Gastroesophageal sphincter (tissue), 4 donors: ENCODE measurements around the gene SPTLC3. TPM values are rescaled to one million over a fixed set of nuclear protein-coding genes. Genes with fewer than 3 reads are reported as not detected.

Source experiments
- ATAC-seq: fragments of 150-250 bp; one replicate; pipeline ENCODE4 v1.9.1; 2016; ENCODE audit warnings: mild to moderate bottlenecking, moderate library complexity
- H3K27ac ChIP-seq, 4 donors: fragments of 200-600 bp; sonication (generic) in 3 of 4; 1 replicate in 3 of 4; 2 replicates in 1 of 4; pipeline ENCODE4 v1.5.1; 2016 to 2019
- H3K27me3 ChIP-seq: fragments of 200-600 bp; sonication (generic); one replicate; pipeline ENCODE4 v1.5.1; 2019
- H3K36me3 ChIP-seq, 2 donors: fragments of 200-600 bp; sonication (generic); one replicate each; pipeline ENCODE4 v1.5.1; 2019; ENCODE audit warnings: control low read depth in 1 of 2
- H3K4me1 ChIP-seq, 3 donors: fragments of 200-600 bp; sonication (generic); 1 replicate in 2 of 3; 2 replicates in 1 of 3; pipeline ENCODE4 v1.5.1; 2016 to 2019; ENCODE audit warnings: control low read depth in 2 of 3
- H3K4me3 ChIP-seq, 2 donors: fragments of 200-600 bp; sonication (generic); one replicate each; pipeline ENCODE4 v1.5.1; 2019; ENCODE audit warnings: mild to moderate bottlenecking in 1 of 2, moderate library complexity in 1 of 2
- H3K9me3 ChIP-seq, 3 donors: fragments of 200-600 bp; sonication (generic); one replicate each; pipeline ENCODE4 v1.5.1; 2017 to 2019; ENCODE audit warnings: control low read depth in 2 of 3
- EP300 ChIP-seq: sonication (generic); formaldehyde crosslinking; IDR thresholded peaks from one replicate; pipeline ENCODE4 v1.6.1; 2017; ENCODE audit warnings: antibody characterized with exemption, mild to moderate bottlenecking
- POLR2A ChIP-seq, 2 donors: fragments of 450-650 bp; IDR thresholded peaks; one replicate each; pipeline ENCODE4 v1.6.1; 2017; ENCODE audit warnings: antibody characterized with exemption in 2 of 2, mild to moderate bottlenecking in 2 of 2, moderate library complexity in 1 of 2
- POLR2AphosphoS5 ChIP-seq: sonication (generic); formaldehyde crosslinking; IDR thresholded peaks from one replicate; pipeline ENCODE4 v1.6.1; 2017; ENCODE audit warnings: antibody characterized with exemption
- WGBS, 2 donors: methylation state at CpG; one replicate each; pipeline ENCODE4 v1.1.5; 2018; ENCODE audit warnings: low coverage in 1 of 2; 5-methylcytosine and 5-hydroxymethylcytosine counted together
- total RNA-seq, 4 donors: library from RNA; depleted of rRNA; stranded (reverse); fragments of >200 nt; gene quantifications; one replicate each; pipeline ENCODE4 v1.1.0, GENCODE V29; 2016
- TF ChIP-seq, protein P1 (sequence below), 4 experiments: fragments of 200-600 bp in 2 of 4; fragments of 450-650 bp in 2 of 4; sonication (generic) in 1 of 4; IDR thresholded peaks; one replicate each; pipeline ENCODE4 v1.5.1; 2017 to 2019; ENCODE audit warnings: antibody characterized with exemption in 4 of 4, mild to moderate bottlenecking in 2 of 4, moderate library complexity in 2 of 4

Gene SPTLC3
- total RNA-seq, 4 donors from 2014 or later, result 2.0 to 14.6 (median 5.3) TPM

DNA sequence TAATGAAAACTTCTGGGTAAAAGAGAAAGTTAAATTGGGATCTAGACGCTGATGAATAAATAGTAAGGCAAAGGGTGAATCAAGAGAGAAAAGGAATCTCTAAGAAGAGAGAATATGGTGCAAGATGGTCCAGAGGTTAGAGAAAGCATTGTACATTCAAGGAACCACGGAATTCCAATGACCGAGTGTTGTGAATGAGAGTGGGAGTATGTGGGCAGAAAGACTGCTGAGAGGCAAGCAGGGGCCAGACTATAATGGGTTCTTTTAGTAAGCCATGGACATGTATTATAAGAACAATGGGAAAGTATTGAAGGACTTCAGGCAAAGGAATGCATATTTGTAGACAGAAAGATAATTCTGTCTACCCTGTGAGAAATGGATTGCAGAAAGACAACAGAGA is 45.2 kb downstream of the SPTLC3 start:
- WGBS, 2 donors, result 57 to 67% methylated on average over 3 of the region's 3 CpGs
- Histone ChIP-seq H3K27me3 (no peaks in the 10 kb centered on the region), H3K4me3 (no peak overlapping the region), H3K36me3 (peaks cover 0 to 6% of the 10 kb centered on the region in 2 donors), H3K4me1 (no peaks in the 10 kb centered on the region), H3K9me3 (no peaks in the 10 kb centered on the region), H3K27ac (no peak overlapping the region)
- no peak for ATAC-seq
- no peak for TF ChIP-seq EP300
- TF ChIP-seq, protein P1, sequence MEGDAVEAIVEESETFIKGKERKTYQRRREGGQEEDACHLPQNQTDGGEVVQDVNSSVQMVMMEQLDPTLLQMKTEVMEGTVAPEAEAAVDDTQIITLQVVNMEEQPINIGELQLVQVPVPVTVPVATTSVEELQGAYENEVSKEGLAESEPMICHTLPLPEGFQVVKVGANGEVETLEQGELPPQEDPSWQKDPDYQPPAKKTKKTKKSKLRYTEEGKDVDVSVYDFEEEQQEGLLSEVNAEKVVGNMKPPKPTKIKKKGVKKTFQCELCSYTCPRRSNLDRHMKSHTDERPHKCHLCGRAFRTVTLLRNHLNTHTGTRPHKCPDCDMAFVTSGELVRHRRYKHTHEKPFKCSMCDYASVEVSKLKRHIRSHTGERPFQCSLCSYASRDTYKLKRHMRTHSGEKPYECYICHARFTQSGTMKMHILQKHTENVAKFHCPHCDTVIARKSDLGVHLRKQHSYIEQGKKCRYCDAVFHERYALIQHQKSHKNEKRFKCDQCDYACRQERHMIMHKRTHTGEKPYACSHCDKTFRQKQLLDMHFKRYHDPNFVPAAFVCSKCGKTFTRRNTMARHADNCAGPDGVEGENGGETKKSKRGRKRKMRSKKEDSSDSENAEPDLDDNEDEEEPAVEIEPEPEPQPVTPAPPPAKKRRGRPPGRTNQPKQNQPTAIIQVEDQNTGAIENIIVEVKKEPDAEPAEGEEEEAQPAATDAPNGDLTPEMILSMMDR (IDR thresholded peaks at IDR 0.05), result no peak
- no peak for TF ChIP-seq POLR2A (IDR thresholded peaks at IDR 0.05)
- no peak for TF ChIP-seq POLR2AphosphoS5

DNA sequence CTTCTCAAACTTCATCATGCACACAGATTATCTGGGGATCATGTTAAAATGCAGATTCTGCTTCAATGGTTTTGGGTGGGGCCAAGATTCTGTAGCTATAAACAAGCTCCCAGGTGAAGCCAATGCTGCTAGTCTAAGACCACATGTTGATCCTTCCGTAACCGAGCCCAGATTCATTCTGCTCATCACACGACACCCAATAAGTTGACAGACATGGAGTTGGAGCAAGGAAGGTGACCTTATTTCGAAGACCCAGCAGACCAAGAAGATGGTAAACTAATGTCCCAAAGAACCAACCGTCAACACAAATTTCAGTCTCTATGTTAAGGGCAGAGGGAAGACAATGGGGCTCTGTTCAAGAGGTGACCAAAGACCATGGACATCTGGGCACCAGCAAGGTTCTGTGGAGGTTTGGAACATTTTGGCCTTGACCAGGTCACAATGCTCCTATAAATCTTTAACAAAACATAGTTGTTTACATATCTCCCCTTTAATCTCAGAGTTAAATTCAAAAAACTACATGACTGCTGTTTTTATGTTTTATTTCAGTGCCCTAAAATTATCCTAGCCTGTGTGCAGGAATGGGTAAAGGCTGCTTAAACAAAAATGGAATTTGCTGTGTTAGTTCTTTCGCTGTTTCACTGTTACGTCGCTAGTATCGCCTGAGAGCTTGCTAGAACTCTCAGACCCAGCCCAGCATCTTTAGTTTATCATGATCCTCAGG is 50.1 kb downstream of the SPTLC3 start:
- no peaks in the 10 kb centered on the region for H3K27me3 ChIP-seq
- H3K4me1 ChIP-seq, result no peaks in the 10 kb centered on the region
- H3K36me3 ChIP-seq, result no peaks in the 10 kb centered on the region
- ATAC-seq, result no peak
- TF ChIP-seq POLR2A (IDR thresholded peaks at IDR 0.05) (no peak), POLR2AphosphoS5 (no peak), EP300 (no peak)
- TF ChIP-seq, protein P1 (IDR thresholded peaks at IDR 0.05), result no peak
- WGBS, 2 donors, result 87 to 92% methylated on average over 8 to 9 of the region's 9 CpGs
- H3K27ac ChIP-seq, result no peak overlapping the region
- H3K9me3 ChIP-seq, result no peaks in the 10 kb centered on the region
- no peak overlapping the region for H3K4me3 ChIP-seq

DNA sequence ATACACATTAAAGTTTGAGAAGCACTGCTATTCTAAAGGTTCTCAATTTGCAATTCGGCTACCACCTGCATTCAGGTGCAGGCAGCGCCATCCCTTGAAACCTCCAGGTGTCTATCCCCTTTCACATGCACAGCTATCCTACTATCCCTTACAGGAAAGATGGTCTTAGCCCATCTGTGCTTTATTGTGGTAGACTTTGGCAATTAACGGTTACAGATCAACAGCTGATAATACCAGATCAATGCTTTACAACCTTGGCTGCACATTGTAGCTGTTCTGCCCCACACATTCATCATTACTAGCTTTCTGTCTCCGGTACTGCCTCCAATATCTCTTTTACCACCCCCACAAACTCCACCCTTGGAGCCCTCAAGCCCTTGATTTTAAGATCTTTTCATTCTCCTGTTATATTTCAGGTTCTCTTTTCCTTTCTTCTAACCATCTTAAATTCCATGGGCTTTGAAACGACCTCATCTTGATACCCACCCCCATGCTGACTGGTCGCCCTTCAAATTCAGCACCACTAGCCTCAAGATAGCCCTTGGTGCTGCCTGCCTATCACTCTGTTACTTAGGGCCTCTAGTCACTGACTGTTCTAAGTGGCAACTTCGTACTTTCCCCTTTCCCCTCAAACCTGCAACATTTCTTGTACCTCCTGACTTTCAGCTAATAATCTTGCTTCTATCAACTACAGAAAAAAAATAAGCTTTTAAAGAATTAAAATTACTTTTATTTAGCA is 50.8 kb downstream of the SPTLC3 start:
- Histone ChIP-seq H3K27ac (no peak overlapping the region), H3K36me3 (no peaks in the 10 kb centered on the region), H3K9me3 (no peaks in the 10 kb centered on the region), H3K27me3 (no peaks in the 10 kb centered on the region), H3K4me3 (no peak overlapping the region), H3K4me1 (no peaks in the 10 kb centered on the region)
- WGBS, 2 donors, result 66 to 67% methylated on average over 7 of the region's 7 CpGs
- no peak for ATAC-seq
- TF ChIP-seq EP300, result no peak
- TF ChIP-seq POLR2A (IDR thresholded peaks at IDR 0.05), result no peak
- no peak for TF ChIP-seq POLR2AphosphoS5
- TF ChIP-seq, protein P1 (IDR thresholded peaks at IDR 0.05), result no peak

DNA sequence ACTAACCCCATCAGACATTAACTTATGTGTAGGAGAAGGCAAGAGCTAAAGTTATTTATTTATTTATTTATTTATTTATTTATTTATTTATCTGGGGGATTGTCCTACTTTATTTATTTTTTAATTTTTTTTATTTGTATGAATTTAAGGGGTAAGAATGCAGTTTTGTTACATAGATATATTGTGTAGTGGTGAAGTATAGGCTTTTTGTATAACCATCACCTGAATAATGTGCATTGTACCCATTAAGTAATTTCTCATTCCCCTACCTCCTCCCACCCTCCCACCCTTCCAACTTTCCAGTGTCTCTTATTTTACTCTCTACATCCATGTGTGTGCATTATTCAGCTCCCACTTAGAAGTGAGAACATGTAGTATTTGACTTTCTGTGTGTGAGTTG is 51.6 kb downstream of the SPTLC3 start:
- H3K4me1 ChIP-seq, result no peaks in the 10 kb centered on the region
- H3K36me3 ChIP-seq, result no peaks in the 10 kb centered on the region
- ATAC-seq, result no peak
- H3K27ac ChIP-seq, result no peak overlapping the region
- H3K9me3 ChIP-seq, result no peaks in the 10 kb centered on the region
- no peak for TF ChIP-seq POLR2A (IDR thresholded peaks at IDR 0.05)
- no peak for TF ChIP-seq POLR2AphosphoS5
- no peak for TF ChIP-seq EP300
- TF ChIP-seq, protein P1 (IDR thresholded peaks at IDR 0.05), result no peak
- H3K27me3 ChIP-seq, result no peaks in the 10 kb centered on the region
- no peak overlapping the region for H3K4me3 ChIP-seq

DNA sequence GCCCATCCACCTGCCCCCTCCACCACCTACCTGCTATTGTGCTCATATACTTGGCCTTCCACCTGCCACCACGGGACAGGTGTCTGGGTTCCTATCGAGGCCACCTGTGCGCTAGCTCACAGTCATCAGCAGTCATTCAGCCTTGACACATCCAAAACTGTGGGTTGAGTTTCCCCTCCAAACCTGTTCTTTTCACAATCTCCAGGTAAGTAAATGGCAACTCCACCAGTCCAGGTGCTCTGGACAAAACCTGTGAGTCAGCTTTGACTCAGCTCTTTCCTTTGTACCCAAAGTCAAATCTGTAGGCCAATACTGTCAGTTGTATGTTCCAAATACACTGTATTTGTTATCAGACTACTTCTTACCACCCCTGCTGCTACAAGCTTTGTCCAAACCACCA is 52.6 kb downstream of the SPTLC3 start:
- H3K36me3 ChIP-seq, result no peaks in the 10 kb centered on the region
- no peaks in the 10 kb centered on the region for H3K27me3 ChIP-seq
- H3K4me1 ChIP-seq, result no peaks in the 10 kb centered on the region
- no peak overlapping the region for H3K4me3 ChIP-seq
- no peak overlapping the region for H3K27ac ChIP-seq
- WGBS, 2 donors, result 85 to 100% methylated on average over 2 to 3 of the region's 3 CpGs
- peaks cover 0 to 6% (median 0%) of the 10 kb centered on the region in 3 donors for H3K9me3 ChIP-seq
- TF ChIP-seq, protein P1 (IDR thresholded peaks at IDR 0.05), result no peak
- no peak for TF ChIP-seq POLR2A (IDR thresholded peaks at IDR 0.05)
- no peak for TF ChIP-seq POLR2AphosphoS5
- TF ChIP-seq EP300, result no peak
- no peak for ATAC-seq
